Measurements from ENCODE around the gene HNRNPR. TPM values are rescaled to one million over a fixed set of nuclear protein-coding genes. Genes with fewer than 3 reads are reported as not detected.

HNRNPR gene
- total and polyA plus RNA-seq, 9 of the 15 experiments (the other 6 are each of a cell fraction or from before 2014, with no cell fraction given): 80.9 to 372 (median 301) TPM

DNA sequence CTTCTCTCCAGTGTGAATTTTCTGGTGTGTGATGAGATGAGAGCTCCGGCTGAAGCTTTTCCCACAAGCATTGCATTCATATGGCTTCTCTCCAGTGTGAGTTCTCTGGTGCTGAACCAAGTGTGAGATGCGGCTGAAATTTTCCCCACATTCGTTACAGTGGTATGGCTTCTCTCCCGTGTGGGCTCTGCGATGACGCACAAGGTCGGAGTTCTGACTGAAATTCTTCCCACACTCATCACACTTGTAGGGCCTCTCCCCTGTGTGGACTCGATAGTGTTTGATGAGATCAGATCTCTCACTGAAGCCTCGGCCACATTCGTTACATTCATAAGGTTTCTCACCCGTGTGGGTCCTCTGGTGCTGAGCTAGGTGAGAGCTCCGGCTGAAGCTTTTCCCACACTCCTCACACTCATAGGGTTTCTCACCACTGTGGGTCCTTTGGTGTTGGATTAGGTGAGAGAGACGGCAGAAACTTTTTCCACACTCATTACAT, 18.2 kb upstream of the HNRNPR start (continued):
- TF ChIP-seq, protein P1, sequence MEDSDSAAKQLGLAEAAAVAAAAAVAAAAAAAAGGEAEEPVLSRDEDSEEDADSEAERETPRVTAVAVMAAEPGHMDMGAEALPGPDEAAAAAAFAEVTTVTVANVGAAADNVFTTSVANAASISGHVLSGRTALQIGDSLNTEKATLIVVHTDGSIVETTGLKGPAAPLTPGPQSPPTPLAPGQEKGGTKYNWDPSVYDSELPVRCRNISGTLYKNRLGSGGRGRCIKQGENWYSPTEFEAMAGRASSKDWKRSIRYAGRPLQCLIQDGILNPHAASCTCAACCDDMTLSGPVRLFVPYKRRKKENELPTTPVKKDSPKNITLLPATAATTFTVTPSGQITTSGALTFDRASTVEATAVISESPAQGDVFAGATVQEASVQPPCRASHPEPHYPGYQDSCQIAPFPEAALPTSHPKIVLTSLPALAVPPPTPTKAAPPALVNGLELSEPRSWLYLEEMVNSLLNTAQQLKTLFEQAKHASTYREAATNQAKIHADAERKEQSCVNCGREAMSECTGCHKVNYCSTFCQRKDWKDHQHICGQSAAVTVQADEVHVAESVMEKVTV (CRISPR knock-in tag; IDR thresholded peaks at IDR 0.05): no peak
- TF ChIP-seq TAF15 (IDR thresholded peaks at IDR 0.05; ENCODE audit: low read depth, low read length): no peak
- TF ChIP-seq, protein P2, sequence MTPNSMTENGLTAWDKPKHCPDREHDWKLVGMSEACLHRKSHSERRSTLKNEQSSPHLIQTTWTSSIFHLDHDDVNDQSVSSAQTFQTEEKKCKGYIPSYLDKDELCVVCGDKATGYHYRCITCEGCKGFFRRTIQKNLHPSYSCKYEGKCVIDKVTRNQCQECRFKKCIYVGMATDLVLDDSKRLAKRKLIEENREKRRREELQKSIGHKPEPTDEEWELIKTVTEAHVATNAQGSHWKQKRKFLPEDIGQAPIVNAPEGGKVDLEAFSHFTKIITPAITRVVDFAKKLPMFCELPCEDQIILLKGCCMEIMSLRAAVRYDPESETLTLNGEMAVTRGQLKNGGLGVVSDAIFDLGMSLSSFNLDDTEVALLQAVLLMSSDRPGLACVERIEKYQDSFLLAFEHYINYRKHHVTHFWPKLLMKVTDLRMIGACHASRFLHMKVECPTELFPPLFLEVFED (CRISPR knock-in tag; conservative IDR thresholded peaks at IDR 0.05): 0 out of 2 replicates have a peak, but pooled peaks have one; percentile 43
- no peak for TF ChIP-seq ZNF184 (CRISPR knock-in tag; IDR thresholded peaks at IDR 0.05)
- TF ChIP-seq FOXP4 (CRISPR knock-in tag; IDR thresholded peaks at IDR 0.05; ENCODE audit: borderline replicate concordance): no peak
- TF ChIP-seq CREB1 (IDR thresholded peaks at IDR 0.05): no peak
- TF ChIP-seq CREB1 (CRISPR knock-in tag; IDR thresholded peaks at IDR 0.05): no peak
- no peak for TF ChIP-seq ZNF224 (CRISPR knock-in tag; IDR thresholded peaks at IDR 0.05)
- peak; percentile 36; the same call in 1 of the 2 replicates for TF ChIP-seq EP400 (IDR thresholded peaks at IDR 0.05)
- TF ChIP-seq NFRKB (IDR thresholded peaks at IDR 0.05; ENCODE audit: low read depth): peak; percentile 81
- TF ChIP-seq SREBF2 (CRISPR knock-in tag; IDR thresholded peaks at IDR 0.05): no peak
- peak; percentile 97 for TF ChIP-seq ZNF280B (CRISPR knock-in tag; IDR thresholded peaks at IDR 0.05)
- TF ChIP-seq FOS (IDR thresholded peaks at IDR 0.05; ENCODE audit: extremely low read depth, insufficient read length): no peak
- no peak for TF ChIP-seq KLF10 (CRISPR knock-in tag; IDR thresholded peaks at IDR 0.05)
- TF ChIP-seq PRPF4 (IDR thresholded peaks at IDR 0.05; ENCODE audit: insufficient read depth, low read depth, low read length, poor library complexity, severe bottlenecking): no peak
- no peak for TF ChIP-seq NR2C2 (CRISPR knock-in tag; IDR thresholded peaks at IDR 0.05)
- no peak for TF ChIP-seq NR2C2 (tag; IDR thresholded peaks at IDR 0.05)
- TF ChIP-seq BDP1 (IDR thresholded peaks at IDR 0.05; ENCODE audit: insufficient read depth, insufficient read length): no peak
- TF ChIP-seq MTA3 (IDR thresholded peaks at IDR 0.05; ENCODE audit: borderline replicate concordance): peak; percentile 91; the same call in 1 of the 2 replicates
- TF ChIP-seq HCFC1 (IDR thresholded peaks at IDR 0.05; ENCODE audit: low read depth, low read length): 0 out of 2 replicates have a peak, but pooled peaks have one; percentile 15

Measured in K562 (cell line).